Thymus (tissue), 11 donors: ENCODE measurements around the gene FZR1. TPM values are rescaled to one million over a fixed set of nuclear protein-coding genes. Genes with fewer than 3 reads are reported as not detected.

Experiments used
- DNase-seq, 9 donors: peaks; one replicate each; pipeline ENCODE4 v3.0.0-alpha.2; 2013; ENCODE audit warnings: low spot score in 9 of 9, low read depth in 6 of 9, missing footprints in 1 of 9
- H3K27ac ChIP-seq, 2 donors: one replicate each; pipeline ENCODE4 v1.5.1; 2013; ENCODE audit warnings: control low read depth in 1 of 2, low read depth in 1 of 2, low read length in 1 of 2, mild to moderate bottlenecking in 1 of 2, moderate library complexity in 1 of 2
- H3K27me3 ChIP-seq, 2 donors: one replicate each; pipeline ENCODE4 v1.5.1; 2013; ENCODE audit warnings: low read length in 1 of 2; ENCODE audit not compliant: control insufficient read depth in 2 of 2, insufficient read depth in 1 of 2
- H3K36me3 ChIP-seq, 2 donors: one replicate each; pipeline ENCODE4 v1.5.1; 2013; ENCODE audit warnings: low read length in 1 of 2, mild to moderate bottlenecking in 1 of 2, moderate library complexity in 1 of 2; ENCODE audit not compliant: control insufficient read depth in 2 of 2, insufficient read depth in 2 of 2
- H3K4me1 ChIP-seq, 2 donors: one replicate each; pipeline ENCODE4 v1.5.1; 2013; ENCODE audit warnings: low read length in 2 of 2; ENCODE audit not compliant: control insufficient read depth in 2 of 2, insufficient read depth in 2 of 2
- H3K4me3 ChIP-seq, 2 donors: one replicate each; pipeline ENCODE4 v1.5.1; 2013; ENCODE audit warnings: low read length in 2 of 2, control low read depth in 1 of 2, mild to moderate bottlenecking in 1 of 2
- H3K9me3 ChIP-seq, 2 donors: one replicate each; pipeline ENCODE4 v1.5.1; 2013; ENCODE audit warnings: low read length in 1 of 2, mild to moderate bottlenecking in 1 of 2; ENCODE audit not compliant: control insufficient read depth in 2 of 2, insufficient read depth in 1 of 2
- WGBS: extraction: QIAGEN DNeasy Blood & Tissue Kit; methylation state at CpG from one replicate; pipeline ENCODE4 v1.1.7; 2013; 5-methylcytosine and 5-hydroxymethylcytosine counted together
- polyA plus RNA-seq: library from polyadenylated mRNA; stranded (reverse); fragments of 200-250 nt; gene quantifications from one replicate; pipeline ENCODE4 v1.2.3, GENCODE V29; 2013
- total RNA-seq: library from RNA; stranded (reverse); fragments of 120-200 nt; gene quantifications from one replicate; pipeline ENCODE4 v1.2.4, GENCODE V29; 2013
- donor health status: healthy.

FZR1 gene
- total and polyA plus RNA-seq, 2 donors, result 18.6 to 26.2 TPM

DNA sequence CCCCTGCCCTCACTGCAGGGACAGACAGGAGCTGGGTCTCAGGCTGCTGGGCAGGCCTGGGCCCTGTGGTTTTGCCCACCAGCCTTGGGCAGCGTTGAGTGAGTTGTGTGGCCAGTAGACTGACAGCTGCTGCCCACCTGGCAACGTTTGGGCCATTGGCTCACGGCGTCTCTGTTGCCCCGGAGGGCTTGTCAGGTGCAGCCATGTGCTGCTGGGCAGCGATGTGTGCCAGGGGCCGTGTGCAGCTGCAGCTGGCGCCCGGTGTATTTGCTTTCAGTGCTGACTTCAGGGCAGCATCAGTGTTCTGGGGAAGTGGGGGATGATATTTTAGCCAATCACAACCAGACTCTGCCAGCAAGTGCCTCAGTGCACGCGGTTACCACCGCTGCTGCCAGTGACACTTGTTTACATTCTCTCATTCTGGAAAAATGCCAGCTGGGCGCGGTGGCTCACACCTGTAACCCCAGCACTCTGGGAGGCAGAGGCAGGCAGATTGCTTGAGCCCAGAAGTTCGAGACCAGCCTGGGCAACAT, 10.6 kb downstream of the FZR1 start:
- Histone ChIP-seq H3K27ac (peak overlapping the region; percentile 26 to 43), H3K4me3 (no peak overlapping the region), H3K27me3 (no peaks in the 10 kb centered on the region), H3K4me1 (peaks cover 6 to 7% of the 10 kb centered on the region in 2 donors), H3K9me3 (no peaks in the 10 kb centered on the region), H3K36me3 (peaks cover 32 to 47% of the 10 kb centered on the region in 2 donors)
- peak in 2 of 9 donors; percentile 37 to 46 for DNase-seq
- WGBS, result 62% methylated on average over 15 of the region's 15 CpGs

DNA sequence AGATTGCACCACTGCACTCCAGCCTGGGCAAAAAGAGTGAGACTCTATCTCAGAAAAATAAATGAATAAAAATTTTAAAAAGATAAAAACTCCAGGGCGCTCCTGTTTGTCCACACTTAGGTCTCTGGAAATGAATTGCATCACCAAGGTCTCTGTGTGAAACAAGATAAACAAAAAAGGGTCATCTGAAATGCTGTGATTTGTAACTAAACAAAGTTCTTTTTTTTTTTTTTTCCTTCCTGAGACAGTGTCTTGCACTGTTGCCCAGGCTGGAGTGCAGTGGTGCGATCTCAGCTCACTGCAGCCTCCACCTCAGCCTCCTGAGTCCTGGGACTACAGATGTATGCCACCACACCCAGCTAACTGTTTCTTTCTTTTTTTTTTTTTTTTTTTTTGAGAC, 11.5 kb downstream of the FZR1 start:
- Histone ChIP-seq H3K4me3 (no peak overlapping the region), H3K27me3 (no peaks in the 10 kb centered on the region), H3K4me1 (peaks cover 6 to 7% of the 10 kb centered on the region in 2 donors), H3K36me3 (peaks cover 32 to 47% of the 10 kb centered on the region in 2 donors), H3K27ac (no peak overlapping the region), H3K9me3 (no peaks in the 10 kb centered on the region)
- 96% methylated on average over 2 of the region's 2 CpGs for WGBS
- DNase-seq, result no peak

DNA sequence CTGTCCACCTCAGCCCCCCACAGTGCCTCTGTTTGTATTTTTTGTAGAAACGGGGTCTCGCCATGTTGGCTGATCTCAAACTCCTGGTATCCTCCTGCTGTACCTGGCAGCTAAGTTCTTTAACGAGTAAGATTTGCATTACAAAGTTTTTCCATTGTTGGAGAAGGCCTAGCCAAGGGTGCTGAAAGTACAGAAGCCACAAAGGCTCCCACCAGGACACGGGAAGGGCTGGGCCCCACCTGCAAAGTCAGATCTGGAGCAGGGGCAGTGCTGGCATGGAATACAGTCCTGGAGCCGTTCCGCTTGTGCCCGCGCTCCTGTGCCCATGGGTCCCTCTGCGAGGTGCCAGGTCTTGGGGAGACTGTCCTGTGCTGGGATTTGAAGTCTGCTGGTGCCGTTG, 12.1 kb downstream of the FZR1 start:
- 96% methylated on average over 10 of the region's 10 CpGs for WGBS

DNA sequence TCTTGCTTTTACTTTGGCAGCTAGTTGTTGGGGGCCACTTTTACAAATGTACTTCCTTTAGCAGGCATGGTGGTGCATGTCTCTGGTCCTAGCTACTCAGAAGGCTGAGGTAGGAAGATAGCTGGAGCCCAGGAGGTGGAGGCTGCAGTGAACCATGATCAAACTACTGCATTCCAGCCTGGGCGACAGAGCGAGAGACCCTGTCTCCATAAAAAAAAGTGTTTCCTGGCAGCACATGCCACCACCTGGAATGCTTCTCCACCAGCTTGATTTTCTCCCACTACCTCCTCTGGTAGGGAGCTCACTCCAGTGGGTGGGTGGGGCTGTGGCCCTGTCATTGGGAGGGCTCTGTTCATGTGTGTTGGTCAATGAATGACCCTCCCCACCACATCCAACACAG, 12.5 kb downstream of the FZR1 start:
- 98% methylated on average over 2 of the region's 2 CpGs for WGBS
- H3K4me1 ChIP-seq, result peaks cover 6 to 7% of the 10 kb centered on the region in 2 donors
- H3K4me3 ChIP-seq, result no peak overlapping the region
- peaks cover 39 to 54% of the 10 kb centered on the region in 2 donors for H3K36me3 ChIP-seq
- H3K27me3 ChIP-seq, result no peaks in the 10 kb centered on the region
- no peak overlapping the region for H3K27ac ChIP-seq
- no peaks in the 10 kb centered on the region for H3K9me3 ChIP-seq
- DNase-seq, result no peak

More for the DNA sequence above, 12.1 kb downstream of the FZR1 start:
- H3K27me3 ChIP-seq, result no peaks in the 10 kb centered on the region
- H3K4me1 ChIP-seq, result peaks cover 6 to 7% of the 10 kb centered on the region in 2 donors
- DNase-seq, result no peak
- no peak overlapping the region for H3K27ac ChIP-seq
- no peak overlapping the region for H3K4me3 ChIP-seq
- H3K36me3 ChIP-seq, result peaks cover 35 to 52% of the 10 kb centered on the region in 2 donors
- H3K9me3 ChIP-seq, result no peaks in the 10 kb centered on the region

DNA sequence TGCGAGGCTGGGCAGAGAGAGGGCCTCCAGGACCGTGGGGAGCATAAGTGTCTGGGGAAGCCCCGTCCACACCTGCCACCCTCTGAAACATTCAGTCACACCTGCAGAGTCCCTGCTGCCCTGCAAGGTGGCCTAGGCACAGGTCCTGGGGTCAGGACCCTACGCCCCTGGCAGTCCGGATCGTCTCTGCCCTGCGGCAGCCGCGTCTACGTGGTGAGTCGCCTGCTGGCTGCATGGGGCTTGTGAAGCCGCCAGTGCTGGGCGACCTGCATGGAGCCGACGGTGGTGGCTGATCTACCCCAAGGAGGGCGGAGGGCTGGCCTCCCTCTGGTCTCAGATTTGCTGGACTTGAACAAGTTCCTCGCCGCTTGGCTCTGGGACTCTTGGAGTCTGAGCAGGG, 13.0 kb downstream of the FZR1 start:
- Histone ChIP-seq H3K36me3 (peaks cover 42 to 54% of the 10 kb centered on the region in 2 donors), H3K9me3 (no peaks in the 10 kb centered on the region), H3K27me3 (no peaks in the 10 kb centered on the region), H3K4me3 (no peak overlapping the region), H3K4me1 (peaks cover 6 to 7% of the 10 kb centered on the region in 2 donors), H3K27ac (no peak overlapping the region)
- no peak for DNase-seq
- 97% methylated on average over 18 of the region's 18 CpGs for WGBS

DNA sequence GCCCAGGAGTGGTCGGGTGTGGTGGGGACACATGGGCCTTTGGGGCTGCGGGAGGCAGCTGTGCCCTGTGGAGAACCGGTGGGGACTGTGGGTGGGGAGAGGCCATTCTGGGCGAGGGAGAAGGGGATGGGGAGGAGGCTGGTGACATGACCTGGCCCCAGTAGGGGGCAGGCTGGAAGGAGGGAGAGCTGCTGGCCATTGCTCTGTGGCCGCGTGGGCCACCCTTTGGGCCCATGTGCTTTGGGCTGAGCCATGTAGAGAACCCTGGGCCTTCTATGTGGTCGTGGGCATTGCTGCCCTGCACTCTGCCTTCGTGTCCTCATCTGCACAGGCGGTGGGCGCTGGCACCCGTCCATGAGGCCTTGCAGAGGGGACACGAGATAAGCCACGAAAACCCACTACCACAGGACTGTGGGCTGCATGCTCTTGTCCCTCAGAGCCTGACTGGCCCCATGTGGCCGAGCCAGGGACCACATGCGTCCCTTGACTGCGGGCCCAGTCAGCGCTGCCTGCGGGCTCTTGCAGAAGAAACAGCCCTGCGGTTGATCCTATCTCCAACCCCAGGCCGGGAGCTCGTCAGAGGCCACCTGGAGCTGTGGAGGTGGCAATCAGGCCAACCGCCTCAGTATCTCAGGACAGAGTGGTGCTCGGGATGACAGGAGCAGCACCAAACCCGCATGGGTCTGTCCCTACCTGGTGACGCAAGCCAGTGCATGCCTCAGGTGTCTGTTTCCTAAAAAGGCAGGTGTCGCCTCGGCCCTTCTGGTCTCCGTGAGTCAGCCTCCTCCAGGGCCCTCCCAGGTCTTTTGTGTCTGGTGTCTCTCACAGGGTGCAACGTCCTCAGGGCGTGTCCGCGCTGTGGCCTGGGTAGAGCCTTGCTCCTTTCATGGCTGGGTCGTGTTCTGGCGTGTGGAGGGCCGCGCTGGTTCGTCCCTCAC, 14.3 kb downstream of the FZR1 start:
- no peaks in the 10 kb centered on the region for H3K9me3 ChIP-seq
- WGBS, result 97% methylated on average over 37 of the region's 37 CpGs
- peaks cover 6 to 7% of the 10 kb centered on the region in 2 donors for H3K4me1 ChIP-seq
- H3K27me3 ChIP-seq, result no peaks in the 10 kb centered on the region
- H3K27ac ChIP-seq, result no peak overlapping the region
- peaks cover 50 to 63% of the 10 kb centered on the region in 2 donors for H3K36me3 ChIP-seq
- DNase-seq, result no peak
- no peak overlapping the region for H3K4me3 ChIP-seq

DNA sequence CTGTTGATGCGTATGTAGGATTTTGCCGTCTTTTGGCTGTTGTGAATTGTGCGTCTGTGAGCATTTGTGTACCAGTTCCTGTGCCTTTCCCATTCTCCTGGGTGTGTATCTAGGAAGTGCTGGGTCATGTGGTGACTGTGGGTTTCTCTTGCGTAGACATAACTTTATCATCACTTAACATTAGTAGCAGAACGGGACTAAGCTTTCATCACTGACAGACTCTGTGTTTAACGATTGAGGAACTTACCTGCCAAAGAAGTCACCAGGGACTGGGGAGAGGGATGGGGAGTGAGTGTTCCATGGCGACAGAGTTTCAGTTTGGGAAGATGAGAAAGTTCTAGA, 15.0 kb downstream of the FZR1 start:
- Histone ChIP-seq H3K27me3 (no peaks in the 10 kb centered on the region), H3K4me3 (no peak overlapping the region), H3K9me3 (no peaks in the 10 kb centered on the region), H3K4me1 (peaks cover 2 to 5% of the 10 kb centered on the region in 2 donors), H3K27ac (no peak overlapping the region), H3K36me3 (peaks cover 56 to 69% of the 10 kb centered on the region in 2 donors)
- no peak for DNase-seq
- 94% methylated on average over 7 of the region's 7 CpGs for WGBS

DNA sequence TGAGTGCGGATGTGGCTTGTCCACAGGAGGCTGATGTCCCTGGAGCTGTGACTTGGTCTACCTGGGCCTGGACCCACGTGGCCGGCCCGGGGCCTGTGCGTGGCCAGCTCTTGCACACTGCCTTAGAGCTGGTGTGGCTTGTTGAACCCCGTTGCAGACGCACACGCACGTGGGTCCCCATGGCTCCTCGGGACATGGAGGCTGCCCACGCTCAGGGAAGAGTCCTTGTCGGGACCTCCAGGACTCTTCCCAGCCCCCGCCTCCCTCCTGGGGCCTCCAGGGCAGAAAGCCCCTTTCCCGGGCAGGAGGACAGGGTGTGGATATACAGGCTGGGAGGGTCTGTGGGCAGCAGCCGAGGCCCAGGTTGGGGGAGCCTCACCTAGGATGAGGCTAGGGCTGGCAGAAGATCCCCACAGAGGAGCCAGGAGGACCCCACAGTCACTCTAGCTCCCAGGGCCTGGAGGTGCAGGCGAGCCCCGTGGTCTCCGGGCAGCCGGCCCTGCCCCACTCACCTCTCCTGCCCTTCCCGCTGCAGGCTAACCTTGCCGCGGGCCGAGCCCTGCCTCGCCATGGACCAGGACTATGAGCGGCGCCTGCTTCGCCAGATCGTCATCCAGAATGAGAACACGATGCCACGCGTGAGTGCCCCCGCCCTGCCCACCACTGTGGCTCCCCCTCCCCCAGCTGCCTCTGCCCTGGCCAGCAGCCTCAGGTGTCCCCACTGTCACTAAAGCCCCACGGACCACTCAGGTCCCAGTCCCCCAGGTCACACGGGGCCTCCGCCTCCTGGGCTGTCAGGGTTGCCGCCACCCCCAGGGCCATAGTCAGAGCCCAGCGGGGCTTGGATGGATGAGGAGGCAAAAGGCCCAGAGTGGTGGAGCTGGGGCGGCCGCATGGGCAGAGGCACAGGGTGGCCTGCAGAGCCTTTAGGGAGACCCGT, 16.6 kb downstream of the FZR1 start:
- WGBS, result 98% methylated on average over 40 of the region's 40 CpGs
- H3K27ac ChIP-seq, result no peak overlapping the region
- no peaks in the 10 kb centered on the region for H3K27me3 ChIP-seq
- H3K4me3 ChIP-seq, result no peak overlapping the region
- DNase-seq, result no peak
- peaks cover 66 to 85% of the 10 kb centered on the region in 2 donors for H3K36me3 ChIP-seq
- no peaks in the 10 kb centered on the region for H3K9me3 ChIP-seq
- H3K4me1 ChIP-seq, result no peaks in the 10 kb centered on the region
